Measurements from ENCODE around the gene ACOXL.
A peak's percentile ranks its signal among the peaks of the same experiment; 100 is the strongest.

ACOXL gene

DNA sequence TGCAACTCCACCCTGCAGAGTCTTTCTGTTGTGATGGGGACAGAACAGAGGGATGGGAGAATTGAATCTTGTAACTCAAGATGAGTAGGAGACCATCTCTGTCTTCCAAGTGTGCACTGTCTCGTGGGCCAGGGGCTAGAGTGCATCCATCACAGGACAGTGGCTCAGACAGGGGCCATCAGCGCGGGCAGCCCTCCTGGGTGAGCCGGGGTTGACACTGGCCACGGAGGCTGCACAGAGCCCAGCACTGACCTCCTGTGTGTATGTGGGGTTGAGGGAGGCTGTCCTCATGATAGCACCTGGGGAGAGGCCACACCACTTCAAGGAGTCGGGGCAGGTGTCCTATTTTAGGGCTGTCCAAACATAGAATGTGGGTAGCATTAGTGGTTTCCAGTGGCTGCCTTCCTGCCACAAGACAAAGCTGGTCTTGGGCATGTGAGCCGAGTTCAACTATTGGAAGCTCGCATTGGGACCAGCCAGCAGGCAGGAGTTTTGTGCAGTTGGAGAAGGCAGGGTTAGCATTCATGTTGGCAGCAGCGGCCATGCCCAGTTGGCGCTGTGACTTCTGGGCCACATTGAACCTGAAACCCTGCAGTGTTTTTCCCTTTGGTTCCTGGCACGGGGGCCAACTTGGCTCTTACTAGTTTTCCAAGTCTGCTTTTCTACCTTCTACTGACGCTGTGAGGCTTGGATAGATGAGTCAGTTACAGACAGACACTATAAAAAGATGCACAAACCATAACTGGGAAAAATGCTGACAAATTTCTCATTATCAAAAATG, 45.3 kb downstream of the ACOXL start:
- H3K23ac ChIP-seq (ENCODE audit: low read length in 2 of 2), result no peak overlapping the region
- no peak overlapping the region for H3K18ac ChIP-seq (ENCODE audit: low read depth in 1 of 2, low read length in 2 of 2)
- H3K9me3 ChIP-seq (ENCODE audit: control insufficient read depth, low read length), result no peaks in the 10 kb centered on the region
- no peak overlapping the region for H2BK12ac ChIP-seq (ENCODE audit: low read length in 2 of 2)
- H3K27me3 ChIP-seq (ENCODE audit: control insufficient read depth in 1 of 2, insufficient read depth in 1 of 2, low read length in 2 of 2), result peaks cover 44 to 80% of the 10 kb centered on the region in 2 experiments
- H2BK15ac ChIP-seq (ENCODE audit: low read depth, poor library complexity, severe bottlenecking), result no peak overlapping the region
- no peak overlapping the region for H3K4me3 ChIP-seq (ENCODE audit: insufficient read depth in 1 of 2, low read depth in 1 of 2, low read length in 2 of 2)
- no peak overlapping the region for H3K4me2 ChIP-seq (ENCODE audit: low read length, poor library complexity, severe bottlenecking)
- no peak for DNase-seq
- no peak overlapping the region for H4K91ac ChIP-seq (ENCODE audit: low read length)
- H2BK5ac ChIP-seq (ENCODE audit: low read depth, low read length, poor library complexity, severe bottlenecking), result peak overlapping the region; percentile 5
- H3K14ac ChIP-seq (ENCODE audit: low read length in 2 of 2), result no peak overlapping the region
- H3K9ac ChIP-seq (ENCODE audit: low read length), result no peak overlapping the region
- 86% methylated on average over 10 of the region's 12 CpGs for WGBS
- no peak overlapping the region for H3K27ac ChIP-seq (ENCODE audit: low read length, poor library complexity, severe bottlenecking)
- no peak overlapping the region for H2BK120ac ChIP-seq (ENCODE audit: low read depth, low read length)
- H3K4ac ChIP-seq (ENCODE audit: low read depth in 1 of 2, low read length in 2 of 2), result no peak overlapping the region
- H4K8ac ChIP-seq (ENCODE audit: low read length), result no peak overlapping the region
- H3K79me1 ChIP-seq (replicated peaks; ENCODE audit: low read length, poor library complexity, severe bottlenecking), result no peaks in the 10 kb centered on the region
- H2AFZ ChIP-seq (ENCODE audit: low read depth, low read length), result no peak overlapping the region
- no peaks in the 10 kb centered on the region for H3K4me1 ChIP-seq (ENCODE audit: control insufficient read depth, insufficient read depth, low read depth, low read length)
- H2AK5ac ChIP-seq (ENCODE audit: low read length, severe bottlenecking), result no peak overlapping the region
- H3K36me3 ChIP-seq (ENCODE audit: control insufficient read depth in 1 of 2, insufficient read depth in 2 of 2, low read depth in 1 of 2, low read length in 2 of 2), result no peaks in the 10 kb centered on the region

DNA sequence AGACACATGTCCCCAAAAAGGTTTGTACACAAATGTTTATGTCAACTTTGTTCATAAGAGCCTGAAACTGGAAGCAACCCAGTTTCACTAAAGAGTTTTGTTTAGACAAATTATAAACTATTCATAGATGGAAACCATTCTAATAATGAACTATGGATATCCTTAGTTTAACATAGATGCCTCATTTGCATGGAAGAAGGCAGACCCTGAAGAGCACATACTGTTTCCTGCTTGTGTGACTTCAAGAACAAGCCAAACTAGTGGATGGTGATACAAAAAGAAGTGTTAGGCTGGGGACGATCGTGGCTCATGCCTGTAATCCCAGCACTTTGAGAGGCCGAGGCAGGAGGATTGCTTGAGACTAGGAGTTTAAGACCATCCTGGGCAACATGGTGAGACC, 48.1 kb downstream of the ACOXL start:
- Histone ChIP-seq H2BK5ac (ENCODE audit: low read depth, low read length, poor library complexity, severe bottlenecking) (no peak overlapping the region), H2AFZ (ENCODE audit: low read depth, low read length) (no peak overlapping the region), H2BK12ac (ENCODE audit: low read length in 2 of 2) (no peak overlapping the region), H3K4me1 (ENCODE audit: control insufficient read depth, insufficient read depth, low read depth, low read length) (no peaks in the 10 kb centered on the region), H3K4ac (ENCODE audit: low read depth in 1 of 2, low read length in 2 of 2) (no peak overlapping the region), H3K27ac (ENCODE audit: low read length, poor library complexity, severe bottlenecking) (no peak overlapping the region), H3K14ac (ENCODE audit: low read length in 2 of 2) (no peak overlapping the region), H3K27me3 (ENCODE audit: control insufficient read depth in 1 of 2, insufficient read depth in 1 of 2, low read length in 2 of 2) (peaks cover 44 to 75% of the 10 kb centered on the region in 2 experiments), H3K36me3 (ENCODE audit: control insufficient read depth in 1 of 2, insufficient read depth in 2 of 2, low read depth in 1 of 2, low read length in 2 of 2) (no peaks in the 10 kb centered on the region), H4K8ac (ENCODE audit: low read length) (no peak overlapping the region), H3K18ac (ENCODE audit: low read depth in 1 of 2, low read length in 2 of 2) (no peak overlapping the region), H2BK120ac (ENCODE audit: low read depth, low read length) (no peak overlapping the region), H3K4me2 (ENCODE audit: low read length, poor library complexity, severe bottlenecking) (no peak overlapping the region), H3K79me1 (replicated peaks; ENCODE audit: low read length, poor library complexity, severe bottlenecking) (no peaks in the 10 kb centered on the region), H2BK15ac (ENCODE audit: low read depth, poor library complexity, severe bottlenecking) (no peak overlapping the region), H4K91ac (ENCODE audit: low read length) (no peak overlapping the region), H2AK5ac (ENCODE audit: low read length, severe bottlenecking) (no peak overlapping the region), H3K9me3 (ENCODE audit: control insufficient read depth, low read length) (no peaks in the 10 kb centered on the region), H3K23ac (ENCODE audit: low read length in 2 of 2) (no peak overlapping the region), H3K9ac (ENCODE audit: low read length) (no peak overlapping the region), H3K4me3 (ENCODE audit: insufficient read depth in 1 of 2, low read depth in 1 of 2, low read length in 2 of 2) (no peak overlapping the region)
- 85% methylated on average over 3 of the region's 3 CpGs for WGBS
- DNase-seq, result no peak

DNA sequence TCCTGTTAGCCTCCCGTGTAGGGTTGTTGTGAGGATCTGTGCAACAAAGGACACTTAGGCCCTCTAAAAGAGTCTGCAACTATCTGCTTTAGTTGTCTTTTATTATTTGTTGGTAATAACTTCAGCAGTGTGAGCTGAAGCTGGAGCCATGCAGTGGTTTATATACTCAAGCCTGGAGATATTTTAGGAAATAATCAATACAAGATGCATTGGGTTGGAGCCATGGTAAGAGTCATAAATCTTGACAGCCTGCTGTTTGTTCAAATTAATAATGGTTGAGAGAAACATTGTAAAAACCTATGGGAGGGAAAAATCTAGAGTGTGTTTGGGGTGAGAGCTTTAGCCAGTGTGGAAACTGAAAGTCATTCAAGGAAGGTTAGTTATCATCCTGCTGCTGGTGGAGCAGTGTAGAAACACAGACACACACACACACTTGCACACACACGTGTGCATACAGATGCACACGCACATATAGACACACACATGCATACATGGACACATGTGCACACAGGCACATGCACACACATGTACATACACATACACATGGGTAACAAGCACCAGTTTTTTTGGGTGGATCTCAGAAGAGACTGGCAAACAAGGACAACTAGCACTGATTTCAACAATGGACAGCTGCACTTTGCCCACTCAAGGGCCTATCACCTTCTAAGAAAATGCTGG, 51.0 kb downstream of the ACOXL start:
- no peak overlapping the region for H3K4ac ChIP-seq (ENCODE audit: low read depth in 1 of 2, low read length in 2 of 2)
- H3K79me1 ChIP-seq (replicated peaks; ENCODE audit: low read length, poor library complexity, severe bottlenecking), result no peaks in the 10 kb centered on the region
- H3K36me3 ChIP-seq (ENCODE audit: control insufficient read depth in 1 of 2, insufficient read depth in 2 of 2, low read depth in 1 of 2, low read length in 2 of 2), result no peaks in the 10 kb centered on the region
- no peak overlapping the region for H2BK5ac ChIP-seq (ENCODE audit: low read depth, low read length, poor library complexity, severe bottlenecking)
- H3K23ac ChIP-seq (ENCODE audit: low read length in 2 of 2), result no peak overlapping the region
- H3K27ac ChIP-seq (ENCODE audit: low read length, poor library complexity, severe bottlenecking), result no peak overlapping the region
- no peak overlapping the region for H3K4me2 ChIP-seq (ENCODE audit: low read length, poor library complexity, severe bottlenecking)
- no peak overlapping the region for H3K18ac ChIP-seq (ENCODE audit: low read depth in 1 of 2, low read length in 2 of 2)
- H4K91ac ChIP-seq (ENCODE audit: low read length), result no peak overlapping the region
- no peak overlapping the region for H3K14ac ChIP-seq (ENCODE audit: low read length in 2 of 2)
- H2AK5ac ChIP-seq (ENCODE audit: low read length, severe bottlenecking), result no peak overlapping the region
- H3K27me3 ChIP-seq (ENCODE audit: control insufficient read depth in 1 of 2, insufficient read depth in 1 of 2, low read length in 2 of 2), result peaks cover 21 to 68% of the 10 kb centered on the region in 2 experiments
- H4K8ac ChIP-seq (ENCODE audit: low read length), result no peak overlapping the region
- DNase-seq, result no peak
- no peak overlapping the region for H2BK12ac ChIP-seq (ENCODE audit: low read length in 2 of 2)
- WGBS, result 57% methylated on average over 3 of the region's 3 CpGs
- H3K9me3 ChIP-seq (ENCODE audit: control insufficient read depth, low read length), result no peaks in the 10 kb centered on the region
- H2BK120ac ChIP-seq (ENCODE audit: low read depth, low read length), result no peak overlapping the region
- H3K9ac ChIP-seq (ENCODE audit: low read length), result no peak overlapping the region
- H2AFZ ChIP-seq (ENCODE audit: low read depth, low read length), result no peak overlapping the region
- no peak overlapping the region for H3K4me3 ChIP-seq (ENCODE audit: insufficient read depth in 1 of 2, low read depth in 1 of 2, low read length in 2 of 2)
- no peaks in the 10 kb centered on the region for H3K4me1 ChIP-seq (ENCODE audit: control insufficient read depth, insufficient read depth, low read depth, low read length)
- no peak overlapping the region for H2BK15ac ChIP-seq (ENCODE audit: low read depth, poor library complexity, severe bottlenecking)

DNA sequence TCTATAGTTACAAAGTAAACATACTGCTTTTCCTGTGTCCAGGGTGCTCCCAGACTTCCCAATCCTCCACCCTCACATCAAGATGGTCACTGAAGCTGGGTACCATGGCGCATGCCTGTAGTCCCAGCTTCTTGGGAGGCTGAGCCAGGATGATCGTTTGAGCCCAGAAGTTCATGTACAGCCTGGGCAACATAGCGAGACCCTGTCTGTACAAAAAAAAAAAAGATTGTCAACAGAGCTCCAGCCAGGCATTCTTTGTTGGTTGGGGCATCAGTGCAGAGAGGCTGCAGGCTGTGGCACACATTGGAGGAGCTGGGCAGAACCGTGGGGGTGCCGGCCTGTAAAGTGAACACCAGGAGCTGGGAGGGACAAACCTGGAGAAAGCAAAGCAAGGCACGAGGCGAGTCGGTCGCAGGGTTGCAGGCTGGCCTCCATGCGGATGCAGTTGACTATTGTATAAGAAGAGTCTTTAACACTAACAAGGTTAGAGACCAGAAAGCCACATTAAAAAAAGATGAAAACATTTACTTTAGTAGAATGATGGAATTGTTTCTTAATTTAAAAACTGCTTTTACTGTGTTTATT, 51.8 kb downstream of the ACOXL start:
- Histone ChIP-seq H3K4me1 (ENCODE audit: control insufficient read depth, insufficient read depth, low read depth, low read length) (no peaks in the 10 kb centered on the region), H3K9me3 (ENCODE audit: control insufficient read depth, low read length) (no peaks in the 10 kb centered on the region), H3K14ac (ENCODE audit: low read length in 2 of 2) (no peak overlapping the region), H3K27ac (ENCODE audit: low read length, poor library complexity, severe bottlenecking) (no peak overlapping the region), H2BK120ac (ENCODE audit: low read depth, low read length) (no peak overlapping the region), H2BK5ac (ENCODE audit: low read depth, low read length, poor library complexity, severe bottlenecking) (no peak overlapping the region), H4K91ac (ENCODE audit: low read length) (no peak overlapping the region), H4K8ac (ENCODE audit: low read length) (no peak overlapping the region), H3K4me2 (ENCODE audit: low read length, poor library complexity, severe bottlenecking) (no peak overlapping the region), H3K27me3 (ENCODE audit: control insufficient read depth in 1 of 2, insufficient read depth in 1 of 2, low read length in 2 of 2) (peaks cover 25 to 67% of the 10 kb centered on the region in 2 experiments), H2BK15ac (ENCODE audit: low read depth, poor library complexity, severe bottlenecking) (no peak overlapping the region), H2BK12ac (ENCODE audit: low read length in 2 of 2) (no peak overlapping the region), H3K79me1 (replicated peaks; ENCODE audit: low read length, poor library complexity, severe bottlenecking) (no peaks in the 10 kb centered on the region), H3K23ac (ENCODE audit: low read length in 2 of 2) (no peak overlapping the region), H3K9ac (ENCODE audit: low read length) (no peak overlapping the region), H3K18ac (ENCODE audit: low read depth in 1 of 2, low read length in 2 of 2) (no peak overlapping the region), H3K4me3 (ENCODE audit: insufficient read depth in 1 of 2, low read depth in 1 of 2, low read length in 2 of 2) (no peak overlapping the region), H2AK5ac (ENCODE audit: low read length, severe bottlenecking) (no peak overlapping the region), H3K36me3 (ENCODE audit: control insufficient read depth in 1 of 2, insufficient read depth in 2 of 2, low read depth in 1 of 2, low read length in 2 of 2) (no peaks in the 10 kb centered on the region), H3K4ac (ENCODE audit: low read depth in 1 of 2, low read length in 2 of 2) (no peak overlapping the region), H2AFZ (ENCODE audit: low read depth, low read length) (no peak overlapping the region)
- 88% methylated on average over 5 of the region's 10 CpGs for WGBS
- no peak for DNase-seq

All from mesenchymal stem cell (in vitro differentiated cells and primary cell).